ENCODE data around the gene NDUFAF3. TPM values are rescaled to one million over a fixed set of nuclear protein-coding genes. Genes with fewer than 3 reads are reported as not detected.

Gene NDUFAF3
- total and polyA plus RNA-seq, 9 donors: 43.2 to 132 (median 89.8) TPM

GRCh38 chr3:48990636-48991469, 31.1 kb upstream of the NDUFAF3 start:
- Histone ChIP-seq H3K4me1 (ENCODE audit: insufficient read depth) (peaks cover 3% of the 10 kb centered on the region), H3K27ac (peak overlapping the region; percentile 95 to 96), H3K27me3 (no peaks in the 10 kb centered on the region), H3K9me3 (no peaks in the 10 kb centered on the region), H3K4me3 (peak overlapping the region; percentile 68), H3K36me3 (no peaks in the 10 kb centered on the region)
- peak in 2 of 5 donors; percentile 50 to 55 for DNase-seq
- intact Hi-C loops (cut with DNase I): loop anchor here in 2 of 4 donors (2.0 to 10.0 kb wide), 2 partner anchors 16 to 454 kb away; partner anchors contain the start of gene WDR6 (in 1 of the 2)
- peak; percentile 1 for TF ChIP-seq POLR2A (IDR thresholded peaks at IDR 0.05)
- no peak for TF ChIP-seq CTCF (IDR thresholded peaks at IDR 0.05)
- no peak for TF ChIP-seq EP300 (IDR thresholded peaks at IDR 0.05)
- 1 to 4% (median 3%) methylated on average over 36 to 40 of the region's 40 CpGs for WGBS, 3 donors

GRCh38 chr3:48991851-48992545, 29.9 kb upstream of the NDUFAF3 start:
- Histone ChIP-seq H3K27ac (peak overlapping the region in 1 of 2 donors; percentile 95), H3K9me3 (no peaks in the 10 kb centered on the region), H3K36me3 (no peaks in the 10 kb centered on the region), H3K27me3 (no peaks in the 10 kb centered on the region), H3K4me1 (ENCODE audit: insufficient read depth) (peaks cover 3% of the 10 kb centered on the region), H3K4me3 (no peak overlapping the region)
- WGBS, 3 donors: 62 to 69% (median 67%) methylated on average over 5 of the region's 5 CpGs
- no peak for TF ChIP-seq POLR2A (IDR thresholded peaks at IDR 0.05)
- TF ChIP-seq EP300 (IDR thresholded peaks at IDR 0.05): no peak
- no peak for TF ChIP-seq CTCF (IDR thresholded peaks at IDR 0.05)
- intact Hi-C loops (cut with DNase I): loop anchor here in 2 of 4 donors (2.0 to 10.0 kb wide), 2 partner anchors 15 to 453 kb away; partner anchors contain the start of gene WDR6 (in 1 of the 2)
- no peak for DNase-seq

GRCh38 chr3:48993834-48994233, 28.1 kb upstream of the NDUFAF3 start:
- no peaks in the 10 kb centered on the region for H3K27me3 ChIP-seq
- no peak for TF ChIP-seq CTCF (IDR thresholded peaks at IDR 0.05)
- no peak for TF ChIP-seq POLR2A (IDR thresholded peaks at IDR 0.05)
- TF ChIP-seq EP300 (IDR thresholded peaks at IDR 0.05): no peak
- no peak for DNase-seq
- no peaks in the 10 kb centered on the region for H3K36me3 ChIP-seq
- H3K9me3 ChIP-seq: no peaks in the 10 kb centered on the region
- no peak overlapping the region for H3K4me3 ChIP-seq
- H3K27ac ChIP-seq: no peak overlapping the region
- peaks cover 3% of the 10 kb centered on the region for H3K4me1 ChIP-seq (ENCODE audit: insufficient read depth)
- intact Hi-C loops (cut with DNase I): loop anchor here in 1 of 4 donors (10.0 kb wide), 1 partner anchor 451 kb away; no protein-coding TSS in a partner anchor

GRCh38 chr3:48996640-48997039, 25.3 kb upstream of the NDUFAF3 start:
- no peaks in the 10 kb centered on the region for H3K9me3 ChIP-seq
- TF ChIP-seq POLR2A (IDR thresholded peaks at IDR 0.05): no peak
- no peak for TF ChIP-seq CTCF (IDR thresholded peaks at IDR 0.05)
- TF ChIP-seq EP300 (IDR thresholded peaks at IDR 0.05): no peak
- no peaks in the 10 kb centered on the region for H3K27me3 ChIP-seq
- H3K36me3 ChIP-seq: no peaks in the 10 kb centered on the region
- 92 to 95% (median 94%) methylated on average over 8 of the region's 8 CpGs for WGBS, 3 donors
- intact Hi-C loops (cut with DNase I): loop anchor here in 1 of 4 donors (10.0 kb wide), 1 partner anchor 448 kb away; no protein-coding TSS in a partner anchor
- no peaks in the 10 kb centered on the region for H3K4me1 ChIP-seq (ENCODE audit: insufficient read depth)
- H3K4me3 ChIP-seq: no peak overlapping the region
- no peak overlapping the region for H3K27ac ChIP-seq
- DNase-seq: no peak
